GM12864 (cell line): Measurements from ENCODE around the gene VAMP2.

Source experiments
- DNase-seq: peaks from one replicate; pipeline ENCODE4 v3.0.0-alpha.2; 2011; ENCODE audit warnings: low read depth
- H3K4me3 ChIP-seq: 2 replicates; pipeline ENCODE4 v1.5.1; 2011; ENCODE audit warnings: mild to moderate bottlenecking, low read depth, low read length, control low read depth
- TF ChIP-seq, protein P1 (sequence below): IDR thresholded peaks from 2 replicates; pipeline ENCODE4 v1.5.1; 2011; ENCODE audit warnings: low read depth, mild to moderate bottlenecking, moderate library complexity, low read length, control low read depth, inconsistent platforms; ENCODE audit errors: missing control alignments

The VAMP2 gene

DNA sequence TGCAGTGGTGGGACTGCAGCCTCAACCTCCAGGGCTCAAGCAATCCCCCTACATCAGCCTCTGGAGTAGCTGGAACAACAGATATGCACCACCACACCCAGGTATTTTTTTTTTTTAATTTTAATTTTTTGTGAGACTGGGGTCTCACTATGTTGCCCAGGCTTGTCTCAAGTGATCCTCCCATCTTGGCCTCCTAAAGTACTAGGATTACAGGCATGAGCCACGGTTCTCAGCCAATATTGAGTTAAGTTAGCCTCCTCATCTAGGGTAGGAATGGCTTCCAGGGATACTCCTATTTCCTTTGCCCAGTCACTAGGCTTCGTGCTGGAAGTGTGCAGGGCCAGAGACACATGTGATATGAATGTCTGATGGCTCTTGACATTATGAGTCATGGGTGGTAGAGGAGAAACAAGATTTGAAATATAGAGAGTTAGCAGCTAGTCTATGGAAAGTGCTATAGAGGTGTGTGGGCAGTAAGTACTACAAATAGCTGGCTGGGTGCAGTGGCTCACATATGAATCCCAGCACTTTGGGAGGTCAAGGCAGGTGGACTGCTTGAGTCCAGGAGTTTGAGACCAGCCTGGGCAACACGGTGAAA, 30.8 kb downstream of the VAMP2 start:
- TF ChIP-seq, protein P1, sequence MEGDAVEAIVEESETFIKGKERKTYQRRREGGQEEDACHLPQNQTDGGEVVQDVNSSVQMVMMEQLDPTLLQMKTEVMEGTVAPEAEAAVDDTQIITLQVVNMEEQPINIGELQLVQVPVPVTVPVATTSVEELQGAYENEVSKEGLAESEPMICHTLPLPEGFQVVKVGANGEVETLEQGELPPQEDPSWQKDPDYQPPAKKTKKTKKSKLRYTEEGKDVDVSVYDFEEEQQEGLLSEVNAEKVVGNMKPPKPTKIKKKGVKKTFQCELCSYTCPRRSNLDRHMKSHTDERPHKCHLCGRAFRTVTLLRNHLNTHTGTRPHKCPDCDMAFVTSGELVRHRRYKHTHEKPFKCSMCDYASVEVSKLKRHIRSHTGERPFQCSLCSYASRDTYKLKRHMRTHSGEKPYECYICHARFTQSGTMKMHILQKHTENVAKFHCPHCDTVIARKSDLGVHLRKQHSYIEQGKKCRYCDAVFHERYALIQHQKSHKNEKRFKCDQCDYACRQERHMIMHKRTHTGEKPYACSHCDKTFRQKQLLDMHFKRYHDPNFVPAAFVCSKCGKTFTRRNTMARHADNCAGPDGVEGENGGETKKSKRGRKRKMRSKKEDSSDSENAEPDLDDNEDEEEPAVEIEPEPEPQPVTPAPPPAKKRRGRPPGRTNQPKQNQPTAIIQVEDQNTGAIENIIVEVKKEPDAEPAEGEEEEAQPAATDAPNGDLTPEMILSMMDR: no peak
- DNase-seq: no peak
- H3K4me3 ChIP-seq: no peak overlapping the region

GRCh38 chr17:8128125-8128784, 34.5 kb downstream of the VAMP2 start:
- TF ChIP-seq, protein P1: no peak
- DNase-seq: no peak
- no peak overlapping the region for H3K4me3 ChIP-seq

- H3K4me3 ChIP-seq: peak overlapping the region; percentile 82
- DNase-seq: no peak
- TF ChIP-seq, protein P1: no peak
Measured at GRCh38 chr17:8126491-8127066, 36.2 kb downstream of the VAMP2 start.

DNA sequence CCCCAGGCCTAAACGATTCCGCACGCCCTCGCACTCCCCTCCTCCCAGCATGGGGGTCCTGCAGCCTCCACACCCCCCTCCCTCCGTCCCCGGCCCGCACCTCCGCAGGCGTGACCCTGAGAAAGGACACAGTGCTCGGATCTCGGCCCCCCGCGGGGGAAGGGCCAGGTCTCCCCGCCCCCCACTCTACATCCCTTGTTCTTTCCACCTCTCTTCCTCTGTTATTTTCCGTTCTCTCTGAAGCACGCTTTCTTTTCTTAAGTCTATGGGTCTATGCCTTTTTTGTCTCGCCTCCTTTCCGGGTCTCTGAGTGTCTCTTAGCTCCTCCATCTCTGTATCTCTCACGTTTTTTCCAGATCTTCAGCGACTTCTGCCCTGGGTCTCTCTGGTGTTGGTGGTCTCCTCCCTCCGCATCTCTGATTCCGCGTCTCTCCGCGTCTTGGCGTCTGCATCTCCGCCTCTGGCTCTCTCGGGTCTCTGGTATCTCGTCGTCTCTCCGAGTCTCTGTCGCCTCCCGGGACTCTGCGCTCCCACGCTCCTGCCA, 36.7 kb downstream of the VAMP2 start:
- DNase-seq: no peak
- TF ChIP-seq, protein P1: no peak
- peak overlapping the region; percentile 82 for H3K4me3 ChIP-seq

GRCh38 chr17:8125154-8125946, 37.4 kb downstream of the VAMP2 start:
- DNase-seq: peak; percentile 43
- H3K4me3 ChIP-seq: peak overlapping the region; percentile 82
- TF ChIP-seq, protein P1: no peak

GRCh38 chr17:8124350-8125153, 38.2 kb downstream of the VAMP2 start:
- H3K4me3 ChIP-seq: peak overlapping the region; percentile 49; the same call in 1 of the 2 replicates
- DNase-seq: no peak
- TF ChIP-seq, protein P1: no peak
